ENCODE measurements around the gene CCDC148. TPM values are rescaled to one million over a fixed set of nuclear protein-coding genes. Genes with fewer than 3 reads are reported as not detected.
"Not testable (repeated sequence)": the region's sequence is repeated elsewhere in the genome, so short reads cannot be mapped to it uniquely, and the experiment has no call there.

Gene CCDC148
- total RNA-seq, 1 donor from 2014 or later: 1.0 TPM

DNA sequence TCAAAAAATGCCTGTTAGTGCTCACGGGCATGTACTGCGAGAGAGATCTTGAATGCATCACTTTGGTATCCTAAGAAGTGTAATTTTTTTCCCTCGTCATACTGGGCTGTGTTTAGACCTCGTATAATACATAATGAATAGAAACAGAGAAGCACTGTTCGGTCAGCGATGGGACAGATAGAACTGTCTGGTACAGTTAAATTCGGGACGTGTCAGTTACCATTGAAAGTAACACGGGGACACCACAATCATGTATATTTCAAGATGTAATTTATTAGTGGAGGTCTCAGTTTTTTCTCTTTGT, 2.0 kb upstream of the CCDC148 start:
- peak overlapping the region; percentile 97 for H3K4me3 ChIP-seq (ENCODE audit: low read depth, low read length)
- no peaks in the 10 kb centered on the region for H3K36me3 ChIP-seq (ENCODE audit: control insufficient read depth, insufficient read depth, low read length)
- no peak for DNase-seq (ENCODE audit: low read depth)
- H3K27me3 ChIP-seq (ENCODE audit: control insufficient read depth, insufficient read depth, low read length): no peaks in the 10 kb centered on the region
- TF ChIP-seq, protein P1, sequence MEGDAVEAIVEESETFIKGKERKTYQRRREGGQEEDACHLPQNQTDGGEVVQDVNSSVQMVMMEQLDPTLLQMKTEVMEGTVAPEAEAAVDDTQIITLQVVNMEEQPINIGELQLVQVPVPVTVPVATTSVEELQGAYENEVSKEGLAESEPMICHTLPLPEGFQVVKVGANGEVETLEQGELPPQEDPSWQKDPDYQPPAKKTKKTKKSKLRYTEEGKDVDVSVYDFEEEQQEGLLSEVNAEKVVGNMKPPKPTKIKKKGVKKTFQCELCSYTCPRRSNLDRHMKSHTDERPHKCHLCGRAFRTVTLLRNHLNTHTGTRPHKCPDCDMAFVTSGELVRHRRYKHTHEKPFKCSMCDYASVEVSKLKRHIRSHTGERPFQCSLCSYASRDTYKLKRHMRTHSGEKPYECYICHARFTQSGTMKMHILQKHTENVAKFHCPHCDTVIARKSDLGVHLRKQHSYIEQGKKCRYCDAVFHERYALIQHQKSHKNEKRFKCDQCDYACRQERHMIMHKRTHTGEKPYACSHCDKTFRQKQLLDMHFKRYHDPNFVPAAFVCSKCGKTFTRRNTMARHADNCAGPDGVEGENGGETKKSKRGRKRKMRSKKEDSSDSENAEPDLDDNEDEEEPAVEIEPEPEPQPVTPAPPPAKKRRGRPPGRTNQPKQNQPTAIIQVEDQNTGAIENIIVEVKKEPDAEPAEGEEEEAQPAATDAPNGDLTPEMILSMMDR (IDR thresholded peaks at IDR 0.05; ENCODE audit: insufficient read depth, low read length, poor library complexity, severe bottlenecking): no peak

DNA sequence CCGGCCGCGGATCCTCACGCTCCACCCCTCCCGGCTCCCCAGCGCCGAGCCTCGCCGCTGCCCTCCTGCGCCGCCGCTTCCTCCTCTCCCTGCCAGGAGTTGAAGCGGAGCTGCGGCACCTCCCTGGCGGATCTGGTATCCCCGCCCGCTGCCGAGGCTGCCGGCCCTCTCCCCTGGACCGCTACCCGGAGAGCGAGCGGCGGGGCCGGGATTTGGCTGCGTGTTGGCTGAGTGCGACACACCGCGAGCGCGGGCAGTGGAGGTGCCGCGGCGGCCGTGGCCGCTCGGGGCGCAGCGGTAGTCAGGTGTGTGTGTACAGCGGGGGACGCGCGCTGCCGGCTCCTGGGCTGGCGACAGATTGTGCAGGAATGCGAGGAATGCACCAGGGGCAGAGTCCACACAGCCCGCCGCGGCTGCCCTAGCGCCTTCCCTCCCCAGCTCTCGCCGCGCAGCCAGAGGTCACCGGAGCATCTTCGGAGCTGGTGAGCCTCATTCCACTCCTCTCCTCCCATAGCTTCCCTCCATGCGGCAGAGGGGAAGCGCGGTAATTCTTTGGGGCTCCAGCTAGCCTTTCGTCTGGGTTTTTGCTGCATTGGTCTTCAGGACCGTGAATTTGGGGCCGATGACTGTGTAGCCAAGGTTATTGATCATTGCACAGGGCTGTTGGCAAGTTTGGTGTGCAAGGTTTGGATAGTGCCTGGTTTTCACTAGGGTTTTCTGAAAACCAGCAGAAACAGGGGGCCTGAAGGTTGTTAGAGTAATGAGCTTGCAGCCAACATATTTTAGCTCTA, 1.5 kb upstream of the CCDC148 start:
- TF ChIP-seq, protein P1 (IDR thresholded peaks at IDR 0.05; ENCODE audit: insufficient read depth, low read length, poor library complexity, severe bottlenecking): no peak
- Histone ChIP-seq H3K36me3 (ENCODE audit: control insufficient read depth, insufficient read depth, low read length) (no peaks in the 10 kb centered on the region), H3K4me3 (ENCODE audit: low read depth, low read length) (peak overlapping the region; percentile 97), H3K27me3 (ENCODE audit: control insufficient read depth, insufficient read depth, low read length) (no peaks in the 10 kb centered on the region)
- DNase-seq (ENCODE audit: low read depth): no peak

DNA sequence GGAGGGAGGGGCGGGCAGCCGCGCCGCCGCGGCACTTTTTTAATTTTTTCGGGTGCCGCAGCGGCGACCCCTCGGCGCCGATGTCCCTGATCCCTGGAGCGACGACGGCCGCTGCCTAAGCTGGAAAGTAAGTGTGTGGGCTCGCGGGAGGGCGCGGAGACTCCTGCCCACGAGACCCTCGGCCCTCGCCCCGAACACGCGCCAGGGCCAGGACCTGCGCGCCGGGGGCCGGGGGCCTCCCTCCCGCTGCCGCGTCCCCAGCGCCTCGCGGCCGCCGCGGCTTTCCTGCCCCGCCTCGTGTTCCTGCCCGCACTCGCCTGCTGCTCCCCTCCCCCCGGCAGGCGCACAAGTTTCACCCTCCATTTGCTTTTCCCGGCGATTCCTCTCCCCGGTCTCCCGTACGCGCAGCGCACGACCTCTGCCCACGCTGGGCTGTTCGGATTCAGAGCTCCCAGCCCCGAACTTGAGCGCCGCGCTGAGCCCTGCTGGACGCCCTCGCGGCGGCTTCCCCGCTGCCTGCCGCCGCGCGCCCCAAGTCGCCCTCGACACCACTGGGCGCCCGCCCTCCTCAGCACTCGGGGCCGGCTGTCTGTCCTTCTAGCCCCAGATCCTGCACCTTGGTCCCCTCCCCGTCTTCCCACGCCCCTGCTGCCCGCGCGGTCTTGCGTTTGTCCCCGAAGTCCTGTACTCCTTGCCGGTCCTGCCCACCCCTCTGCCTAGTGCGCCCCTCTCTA, 706 bp upstream of the CCDC148 start:
- no peaks in the 10 kb centered on the region for H3K27me3 ChIP-seq (ENCODE audit: control insufficient read depth, insufficient read depth, low read length)
- no peak for DNase-seq (ENCODE audit: low read depth)
- H3K4me3 ChIP-seq (ENCODE audit: low read depth, low read length): peak overlapping the region; percentile 97
- no peaks in the 10 kb centered on the region for H3K36me3 ChIP-seq (ENCODE audit: control insufficient read depth, insufficient read depth, low read length)
- TF ChIP-seq, protein P1 (IDR thresholded peaks at IDR 0.05; ENCODE audit: insufficient read depth, low read length, poor library complexity, severe bottlenecking): no peak

DNA sequence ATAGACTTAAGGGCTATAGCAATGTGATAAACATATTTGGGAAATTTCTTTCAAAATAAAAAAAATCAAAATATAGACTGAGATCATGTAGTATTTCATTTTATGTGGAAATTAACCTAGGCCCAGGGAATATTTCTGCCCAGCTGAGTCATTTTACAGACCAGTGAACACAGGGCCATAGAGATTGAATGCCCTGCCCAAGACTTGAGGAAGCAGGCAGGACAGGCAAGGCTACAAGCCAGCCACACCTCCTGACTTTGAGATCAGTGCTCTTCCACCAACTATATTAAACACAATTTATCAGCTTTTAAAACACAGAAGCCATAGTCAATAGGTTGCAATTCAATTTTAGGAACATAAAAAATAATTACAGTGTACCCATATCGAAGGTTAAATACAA, 12.9 kb downstream of the CCDC148 start:
- Histone ChIP-seq H3K36me3 (ENCODE audit: control insufficient read depth, insufficient read depth, low read length) (no peaks in the 10 kb centered on the region), H3K27me3 (ENCODE audit: control insufficient read depth, insufficient read depth, low read length) (no peaks in the 10 kb centered on the region), H3K4me3 (ENCODE audit: low read depth, low read length) (no peak overlapping the region)
- no peak for DNase-seq (ENCODE audit: low read depth)
- TF ChIP-seq, protein P1 (IDR thresholded peaks at IDR 0.05; ENCODE audit: insufficient read depth, low read length, poor library complexity, severe bottlenecking): no peak

DNA sequence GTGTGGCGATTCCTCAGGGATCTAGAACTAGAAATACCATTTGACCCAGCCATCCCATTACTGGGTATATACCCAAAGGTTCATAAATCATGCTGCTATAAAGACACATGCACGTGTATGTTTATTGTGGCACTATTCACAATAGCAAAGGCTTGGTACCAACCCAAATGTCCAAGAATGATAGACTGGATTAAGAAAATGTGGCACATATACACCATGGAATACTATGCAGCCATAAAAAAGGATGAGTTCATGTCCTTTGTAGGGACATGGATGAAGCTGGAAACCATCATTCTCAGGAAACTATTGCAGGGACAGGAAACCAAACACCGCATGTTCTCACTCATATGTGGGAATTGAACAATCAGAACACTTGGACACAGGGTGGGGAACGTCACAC, 17.5 kb downstream of the CCDC148 start:
- not testable (repeated sequence) for H3K27me3 ChIP-seq (ENCODE audit: control insufficient read depth, insufficient read depth, low read length); H3K4me3 ChIP-seq (ENCODE audit: low read depth, low read length); DNase-seq (ENCODE audit: low read depth); H3K36me3 ChIP-seq (ENCODE audit: control insufficient read depth, insufficient read depth, low read length)

DNA sequence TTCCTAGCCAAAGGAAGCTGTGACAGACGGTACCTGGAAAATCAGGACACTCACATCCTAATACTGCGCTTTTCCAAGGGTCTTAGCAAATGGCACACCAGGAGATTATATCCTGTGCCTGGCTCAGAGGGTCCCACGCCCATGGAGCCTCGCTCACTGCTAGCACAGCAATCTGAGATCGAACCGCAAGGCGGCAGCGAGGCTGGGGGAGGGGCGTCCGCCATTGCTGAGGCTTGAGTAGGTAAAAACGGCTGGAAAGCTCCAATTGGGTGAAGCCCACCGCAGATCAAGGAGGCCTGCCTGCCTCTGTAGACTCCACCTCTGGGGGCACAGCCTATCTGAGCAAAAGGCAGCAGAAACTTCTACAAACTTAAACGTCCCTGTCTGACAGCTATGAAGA, 22.8 kb downstream of the CCDC148 start:
- not testable (repeated sequence) for H3K4me3 ChIP-seq (ENCODE audit: low read depth, low read length); H3K27me3 ChIP-seq (ENCODE audit: control insufficient read depth, insufficient read depth, low read length); H3K36me3 ChIP-seq (ENCODE audit: control insufficient read depth, insufficient read depth, low read length); DNase-seq (ENCODE audit: low read depth)

DNA sequence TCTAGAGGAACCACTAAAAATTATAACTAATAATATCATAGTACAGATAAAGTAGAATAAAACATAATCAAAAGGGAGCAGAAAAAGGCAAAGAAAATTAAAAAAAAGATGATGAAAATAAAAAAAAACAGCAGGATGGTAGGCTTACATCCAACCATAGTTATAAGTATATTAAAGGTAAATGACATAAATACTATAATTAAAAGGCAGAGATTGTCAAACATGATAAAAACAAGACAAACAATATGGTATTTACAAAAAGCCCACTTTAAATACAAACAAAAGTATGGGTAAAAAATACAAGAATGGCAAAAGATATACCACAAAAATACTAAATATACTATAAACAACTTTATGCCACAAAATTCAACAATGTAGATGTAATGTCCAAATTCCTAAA, 24.4 kb downstream of the CCDC148 start:
- no peak for DNase-seq (ENCODE audit: low read depth)
- Histone ChIP-seq H3K4me3 (ENCODE audit: low read depth, low read length) (no peak overlapping the region), H3K27me3 (ENCODE audit: control insufficient read depth, insufficient read depth, low read length) (no peaks in the 10 kb centered on the region), H3K36me3 (ENCODE audit: control insufficient read depth, insufficient read depth, low read length) (no peaks in the 10 kb centered on the region)
- TF ChIP-seq, protein P1 (IDR thresholded peaks at IDR 0.05; ENCODE audit: insufficient read depth, low read length, poor library complexity, severe bottlenecking): no peak

All from kidney epithelial cell (primary cell).